T-helper 17 cell (primary cell): ENCODE data around the gene SRCAP. TPM values are rescaled to one million over a fixed set of nuclear protein-coding genes. Genes with fewer than 3 reads are reported as not detected.
"Not testable (repeated sequence)": the region's sequence is repeated elsewhere in the genome, so short reads cannot be mapped to it uniquely, and the experiment has no call there.

Experiments
- ATAC-seq: fragments of 150-1000 bp; cut with Tn5 transposase; 2 replicates; pipeline ENCODE4 v1.10.0; 2021; ENCODE audit warnings: mild to moderate bottlenecking, moderate library complexity
- DNase-seq, 3 donors: peaks; one replicate each; pipeline versions ENCODE4 v3.0.0 to v3.0.0-alpha.2; 2020 to 2021
- H3K9me3 ChIP-seq: one replicate; pipeline ENCODE4 v1.7.0; 2013; ENCODE audit warnings: low read length, mild to moderate bottlenecking; ENCODE audit not compliant: control insufficient read depth, poor library complexity, severe bottlenecking
- H3K27ac Mint-ChIP-seq: one replicate; pipeline ENCODE4 v1.8.0; 2022; ENCODE audit warnings: mild to moderate bottlenecking, moderate library complexity, mixed read lengths
- H3K27me3 Mint-ChIP-seq: one replicate; pipeline ENCODE4 v1.8.0; 2022; ENCODE audit warnings: mixed read lengths
- H3K36me3 Mint-ChIP-seq: one replicate; pipeline ENCODE4 v1.8.0; 2022; ENCODE audit warnings: low read depth, mixed read lengths
- H3K4me1 Mint-ChIP-seq: one replicate; pipeline ENCODE4 v1.8.0; 2022; ENCODE audit warnings: mild to moderate bottlenecking, mixed read lengths
- H3K4me3 Mint-ChIP-seq: one replicate; pipeline ENCODE4 v1.8.0; 2022; ENCODE audit warnings: mild to moderate bottlenecking, moderate library complexity, mixed read lengths
- total RNA-seq, 4 donors: library from RNA in 2 of 4; stranded (reverse) in 2 of 4; gene quantifications; one replicate each; pipeline ENCODE4 v1.2.3 and lab custom pipeline; 2022 to 2026

The SRCAP gene
- total RNA-seq, 2 donors from 2014 or later: 86.9 to 90.5 TPM

DNA sequence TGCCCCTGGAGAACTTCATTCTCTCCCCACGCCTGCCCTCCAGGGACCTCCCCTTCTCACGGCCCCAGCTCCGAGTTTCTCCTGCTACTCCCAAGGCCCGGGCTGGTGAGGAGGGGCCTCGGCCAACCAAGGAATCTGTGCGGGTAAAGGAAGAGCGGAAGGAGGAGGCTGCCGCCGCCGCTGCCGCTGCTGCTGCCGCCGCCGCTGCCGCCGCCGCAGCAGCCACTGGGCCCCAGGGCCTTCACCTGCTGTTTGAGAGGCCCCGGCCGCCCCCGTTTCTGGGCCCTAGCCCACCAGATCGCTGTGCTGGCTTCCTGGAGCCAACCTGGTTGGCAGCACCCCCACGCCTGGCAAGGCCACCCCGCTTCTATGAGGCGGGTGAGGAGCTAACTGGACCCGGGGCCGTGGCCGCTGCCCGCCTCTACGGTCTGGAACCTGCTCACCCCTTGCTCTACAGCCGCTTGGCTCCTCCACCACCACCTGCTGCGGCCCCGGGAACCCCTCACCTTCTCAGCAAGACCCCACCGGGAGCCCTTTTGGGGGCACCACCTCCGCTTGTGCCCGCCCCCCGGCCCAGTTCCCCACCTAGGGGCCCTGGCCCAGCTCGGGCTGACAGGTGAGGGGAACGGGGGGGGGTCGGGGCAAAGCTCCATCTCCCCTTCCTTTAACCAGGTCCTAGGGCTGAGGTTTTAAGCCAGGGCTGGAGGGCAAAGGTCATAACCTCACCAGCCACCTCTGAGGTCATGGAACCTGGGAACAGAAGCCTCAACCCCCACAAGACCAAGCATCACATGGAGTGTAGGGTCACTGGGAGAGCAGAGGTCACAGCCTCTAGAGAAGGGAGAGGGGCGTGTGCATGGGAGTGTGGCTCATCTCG is 29.7 kb upstream of the SRCAP start:
- Mint-ChIP-seq H3K36me3 (peaks cover 7% of the 10 kb centered on the region), H3K27ac (peak overlapping the region; percentile 34), H3K4me3 (no peak overlapping the region), H3K27me3 (no peaks in the 10 kb centered on the region), H3K4me1 (peaks cover 8% of the 10 kb centered on the region)
- no peak for DNase-seq
- H3K9me3 ChIP-seq: no peaks in the 10 kb centered on the region
- ATAC-seq: no peak

DNA sequence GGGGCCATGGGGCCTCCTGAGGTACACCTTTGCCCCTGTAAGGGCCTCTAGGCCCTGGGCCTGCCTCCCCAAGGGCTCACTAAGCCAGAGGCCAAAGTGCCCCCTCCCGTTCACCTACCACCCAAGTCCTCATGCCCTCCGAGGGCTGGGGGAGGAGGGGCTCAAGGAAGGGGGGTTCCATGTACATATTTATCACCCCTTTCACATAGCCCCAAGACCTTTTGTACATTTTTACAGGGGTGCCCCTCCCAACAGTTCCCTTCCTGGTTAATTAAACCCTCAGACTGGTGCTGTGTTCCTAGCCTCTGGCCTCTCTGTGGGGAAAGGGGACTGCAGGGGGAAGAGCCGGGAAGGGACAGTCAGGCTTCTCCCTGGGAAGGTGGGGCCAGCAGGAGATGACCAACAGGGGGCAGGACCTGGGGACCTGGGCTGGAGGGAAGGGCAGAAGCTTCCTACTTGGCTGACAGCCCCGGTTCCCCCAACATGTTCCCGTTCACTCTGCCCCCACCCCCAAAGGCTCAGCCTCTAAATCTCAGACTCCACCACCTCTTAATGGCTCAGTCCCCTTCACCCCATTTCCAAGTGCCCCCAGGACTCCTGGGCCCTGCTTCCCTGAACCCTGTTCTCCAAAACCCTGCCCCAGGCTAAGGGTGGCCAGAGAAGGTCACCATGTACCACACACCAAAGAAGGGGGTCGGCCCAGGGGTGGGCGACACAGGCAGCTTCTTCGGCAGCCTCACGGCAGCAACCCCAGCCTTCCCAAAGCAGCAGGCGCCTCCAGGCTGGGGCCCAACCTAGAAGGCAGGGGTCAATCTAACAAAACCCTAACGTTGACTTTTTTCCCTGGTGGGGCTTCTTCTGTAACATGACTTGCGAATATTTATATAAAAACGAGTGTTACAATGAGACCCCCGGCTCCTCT is 28.8 kb upstream of the SRCAP start:
- peak overlapping the region; percentile 34 for H3K27ac Mint-ChIP-seq
- H3K27me3 Mint-ChIP-seq: no peaks in the 10 kb centered on the region
- ATAC-seq (peak; percentile 5), DNase-seq (no peak)
- H3K4me3 Mint-ChIP-seq: no peak overlapping the region
- H3K9me3 ChIP-seq: no peaks in the 10 kb centered on the region
- peaks cover 7% of the 10 kb centered on the region for H3K36me3 Mint-ChIP-seq
- peaks cover 8% of the 10 kb centered on the region for H3K4me1 Mint-ChIP-seq

DNA sequence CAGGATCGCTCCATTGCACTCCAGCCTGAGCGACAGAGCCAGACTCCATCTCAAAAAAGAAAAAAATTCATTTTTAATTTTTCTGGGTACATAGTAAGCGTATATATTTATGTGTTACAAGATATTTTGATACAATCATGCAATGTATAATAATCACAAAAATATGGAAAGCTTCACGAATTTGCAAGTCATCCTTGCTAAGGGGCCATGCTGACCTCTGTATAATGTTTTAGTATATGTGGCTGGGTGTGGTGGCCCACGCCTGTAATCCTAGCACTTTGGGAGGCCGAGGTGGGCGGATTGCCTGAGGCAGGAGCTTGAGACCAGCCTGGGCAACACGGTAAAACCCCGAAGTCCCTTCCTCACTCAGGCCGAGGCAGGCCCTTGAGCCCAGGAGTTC is 23.8 kb upstream of the SRCAP start:
- ATAC-seq: no peak

DNA sequence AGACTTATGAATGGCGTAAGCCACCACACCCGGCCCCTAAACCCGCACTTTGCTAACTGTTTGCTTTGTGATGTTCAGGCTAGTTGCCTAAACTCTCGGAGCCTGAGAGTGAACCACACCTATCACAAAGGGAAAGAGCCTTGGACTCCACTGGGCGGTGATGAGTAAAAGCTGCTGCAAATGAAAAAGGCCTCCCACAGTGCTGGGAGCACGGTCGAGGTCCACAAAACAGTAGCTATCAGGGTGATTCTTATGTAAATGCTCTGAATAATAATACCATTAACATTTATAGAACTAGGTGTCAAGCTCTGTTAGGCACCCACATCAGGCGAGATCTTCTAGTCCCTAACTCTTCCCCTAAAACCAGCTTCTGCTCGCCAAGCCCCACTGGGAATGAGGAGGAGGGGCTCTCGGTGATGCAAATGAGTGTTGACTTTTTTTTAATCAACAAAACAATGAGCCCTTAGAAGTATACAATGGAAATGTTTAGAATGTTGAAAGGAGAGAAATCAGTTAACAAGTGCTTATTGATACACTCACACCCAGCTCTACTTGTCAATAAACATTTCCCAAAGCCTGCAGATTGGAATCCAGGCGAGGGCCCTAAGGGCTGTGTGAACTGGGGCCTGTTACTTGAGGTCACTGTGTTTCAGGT is 20.9 kb upstream of the SRCAP start:
- H3K4me3 Mint-ChIP-seq: no peak overlapping the region
- no peak for DNase-seq
- no peaks in the 10 kb centered on the region for H3K27me3 Mint-ChIP-seq
- ATAC-seq: no peak
- H3K9me3 ChIP-seq: no peaks in the 10 kb centered on the region
- no peaks in the 10 kb centered on the region for H3K36me3 Mint-ChIP-seq
- no peaks in the 10 kb centered on the region for H3K4me1 Mint-ChIP-seq
- H3K27ac Mint-ChIP-seq: peak overlapping the region; percentile 19

More for the DNA sequence above, 23.8 kb upstream of the SRCAP start:
- Mint-ChIP-seq H3K36me3 (no peaks in the 10 kb centered on the region), H3K27me3 (no peaks in the 10 kb centered on the region), H3K4me3 (no peak overlapping the region), H3K27ac (no peak overlapping the region), H3K4me1 (no peaks in the 10 kb centered on the region)
- DNase-seq: no peak
- H3K9me3 ChIP-seq: no peaks in the 10 kb centered on the region

DNA sequence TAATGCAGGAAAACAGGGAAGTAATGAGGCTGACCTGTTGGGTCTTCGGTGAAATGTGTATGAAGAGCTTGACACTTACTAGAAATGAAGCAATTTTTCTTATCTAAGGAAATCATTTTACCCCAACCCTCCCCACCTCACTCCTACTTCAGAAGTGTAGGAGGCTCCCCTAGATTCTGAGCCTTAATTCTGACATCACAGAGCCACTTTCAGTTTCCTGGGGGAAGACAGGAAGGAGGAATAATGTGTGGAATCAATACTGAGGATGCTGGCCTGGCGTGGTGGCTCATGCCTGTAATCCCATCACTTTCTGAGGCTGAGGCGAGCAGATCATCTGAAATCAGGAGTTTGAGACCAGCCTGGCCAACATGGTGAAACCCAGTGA is 20.4 kb upstream of the SRCAP start:
- H3K27ac Mint-ChIP-seq: no peak overlapping the region

DNA sequence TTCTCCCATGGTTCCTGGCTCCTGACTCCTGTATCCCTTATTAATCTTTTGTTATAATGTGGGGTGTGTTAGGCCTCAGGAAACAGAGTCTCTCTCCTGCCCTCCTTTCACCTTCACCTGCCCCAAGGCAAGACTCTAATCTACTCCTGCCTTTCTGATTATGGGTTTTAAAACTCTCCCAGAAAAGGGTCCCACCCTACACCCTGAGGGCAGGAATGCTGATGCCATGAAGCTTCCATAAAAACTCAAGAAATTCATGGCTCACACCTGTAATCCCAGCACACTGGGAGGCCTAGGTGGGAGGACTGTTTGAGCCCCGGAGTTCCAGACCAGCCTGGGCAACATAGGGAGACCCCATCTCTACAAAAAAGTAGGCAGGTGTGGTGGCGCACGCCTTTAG is 18.6 kb upstream of the SRCAP start:
- Mint-ChIP-seq H3K4me3 (no peak overlapping the region), H3K36me3 (no peaks in the 10 kb centered on the region), H3K27ac (no peak overlapping the region), H3K4me1 (no peaks in the 10 kb centered on the region), H3K27me3 (no peaks in the 10 kb centered on the region)
- DNase-seq (no peak), ATAC-seq (no peak)
- H3K9me3 ChIP-seq: no peaks in the 10 kb centered on the region

More for the DNA sequence above, 20.4 kb upstream of the SRCAP start:
- no peak for DNase-seq
- H3K27me3 Mint-ChIP-seq: no peaks in the 10 kb centered on the region
- ATAC-seq: no peak
- H3K9me3 ChIP-seq: no peaks in the 10 kb centered on the region
- no peaks in the 10 kb centered on the region for H3K36me3 Mint-ChIP-seq
- H3K4me3 Mint-ChIP-seq: no peak overlapping the region
- no peaks in the 10 kb centered on the region for H3K4me1 Mint-ChIP-seq

DNA sequence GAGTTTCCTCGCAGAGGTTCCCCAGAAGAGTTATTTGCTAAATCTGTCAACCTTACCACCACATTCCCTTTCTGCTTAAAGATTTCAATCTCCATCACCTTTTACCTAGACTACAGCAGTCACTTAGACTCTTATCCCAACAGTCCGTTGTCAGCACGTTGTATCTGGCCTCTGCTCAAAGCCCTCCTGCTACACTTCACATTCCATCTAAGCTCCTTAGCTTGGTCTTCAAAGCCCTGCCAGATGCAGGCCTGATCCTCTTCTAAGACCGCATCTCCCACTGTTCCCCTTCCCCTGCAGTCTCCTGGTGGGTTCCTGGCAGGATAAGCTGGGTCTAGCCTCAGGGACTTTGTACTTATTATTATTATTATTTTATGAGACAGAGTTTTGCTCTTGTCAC is 10.3 kb upstream of the SRCAP start:
- ATAC-seq: no peak
- no peaks in the 10 kb centered on the region for H3K9me3 ChIP-seq
- peaks cover 12% of the 10 kb centered on the region for H3K4me1 Mint-ChIP-seq
- no peaks in the 10 kb centered on the region for H3K27me3 Mint-ChIP-seq
- no peak overlapping the region for H3K4me3 Mint-ChIP-seq
- DNase-seq: no peak
- H3K27ac Mint-ChIP-seq: no peak overlapping the region
- no peaks in the 10 kb centered on the region for H3K36me3 Mint-ChIP-seq

DNA sequence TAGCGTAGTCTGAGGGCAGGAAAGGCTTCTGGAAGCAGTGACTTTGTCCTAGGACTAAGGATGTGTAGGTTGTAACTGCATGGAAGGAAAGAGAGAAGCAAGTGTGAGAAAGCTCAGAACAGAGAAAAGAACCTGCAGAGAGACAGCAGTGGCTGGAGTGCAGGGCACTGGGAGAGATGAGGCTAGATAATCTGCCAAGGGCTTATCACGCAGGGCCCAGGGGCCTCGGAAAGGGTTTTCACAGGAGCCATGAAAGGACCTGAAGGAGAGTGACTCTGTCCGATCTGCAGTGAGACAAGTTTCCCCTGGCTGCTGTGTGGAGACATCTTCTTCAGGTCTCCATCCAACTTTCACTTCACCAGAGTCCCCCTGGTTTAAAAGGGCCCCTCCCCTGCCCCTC is 7.1 kb upstream of the SRCAP start:
- ATAC-seq: no peak
- Mint-ChIP-seq H3K27ac (no peak overlapping the region), H3K4me3 (no peak overlapping the region), H3K36me3 (no peaks in the 10 kb centered on the region), H3K27me3 (no peaks in the 10 kb centered on the region), H3K4me1 (peaks cover 18% of the 10 kb centered on the region)
- DNase-seq: no peak
- H3K9me3 ChIP-seq: no peaks in the 10 kb centered on the region

DNA sequence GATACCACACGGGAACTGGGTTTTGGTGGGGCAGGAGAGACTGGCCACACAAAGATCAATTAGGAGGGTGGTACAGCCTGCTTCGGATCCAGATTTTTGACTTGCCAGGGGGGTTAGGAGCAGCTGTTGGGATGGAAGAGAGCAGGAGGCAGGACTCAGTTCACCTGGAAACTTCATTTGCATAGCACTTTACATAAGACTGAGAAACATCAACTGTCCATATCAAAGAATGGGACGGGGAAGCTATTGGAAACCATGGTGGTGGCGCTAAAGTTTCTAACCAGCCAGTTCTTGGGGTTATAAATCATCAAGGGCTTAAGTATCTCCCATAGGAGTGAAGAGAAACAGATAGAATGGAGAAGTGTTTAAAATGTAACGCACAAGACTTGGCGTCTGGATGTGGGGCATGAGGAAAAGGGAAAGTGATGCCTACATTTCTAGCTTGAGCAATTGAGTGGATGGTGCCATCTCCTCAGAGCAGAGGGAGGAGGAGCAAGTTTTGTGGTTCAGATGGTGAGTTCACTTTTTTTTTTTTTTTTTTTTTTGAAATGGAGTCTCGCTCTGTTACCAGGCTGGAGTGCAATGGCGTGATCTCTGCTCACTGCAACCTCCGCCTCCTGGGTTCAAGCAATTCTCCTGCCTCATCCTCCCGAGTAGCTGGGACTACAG is 6.4 kb upstream of the SRCAP start:
- no peak overlapping the region for H3K27ac Mint-ChIP-seq
- no peak overlapping the region for H3K4me3 Mint-ChIP-seq
- H3K27me3 Mint-ChIP-seq: no peaks in the 10 kb centered on the region
- ATAC-seq (no peak), DNase-seq (no peak)
- no peaks in the 10 kb centered on the region for H3K36me3 Mint-ChIP-seq
- H3K4me1 Mint-ChIP-seq: peaks cover 22% of the 10 kb centered on the region
- no peaks in the 10 kb centered on the region for H3K9me3 ChIP-seq

DNA sequence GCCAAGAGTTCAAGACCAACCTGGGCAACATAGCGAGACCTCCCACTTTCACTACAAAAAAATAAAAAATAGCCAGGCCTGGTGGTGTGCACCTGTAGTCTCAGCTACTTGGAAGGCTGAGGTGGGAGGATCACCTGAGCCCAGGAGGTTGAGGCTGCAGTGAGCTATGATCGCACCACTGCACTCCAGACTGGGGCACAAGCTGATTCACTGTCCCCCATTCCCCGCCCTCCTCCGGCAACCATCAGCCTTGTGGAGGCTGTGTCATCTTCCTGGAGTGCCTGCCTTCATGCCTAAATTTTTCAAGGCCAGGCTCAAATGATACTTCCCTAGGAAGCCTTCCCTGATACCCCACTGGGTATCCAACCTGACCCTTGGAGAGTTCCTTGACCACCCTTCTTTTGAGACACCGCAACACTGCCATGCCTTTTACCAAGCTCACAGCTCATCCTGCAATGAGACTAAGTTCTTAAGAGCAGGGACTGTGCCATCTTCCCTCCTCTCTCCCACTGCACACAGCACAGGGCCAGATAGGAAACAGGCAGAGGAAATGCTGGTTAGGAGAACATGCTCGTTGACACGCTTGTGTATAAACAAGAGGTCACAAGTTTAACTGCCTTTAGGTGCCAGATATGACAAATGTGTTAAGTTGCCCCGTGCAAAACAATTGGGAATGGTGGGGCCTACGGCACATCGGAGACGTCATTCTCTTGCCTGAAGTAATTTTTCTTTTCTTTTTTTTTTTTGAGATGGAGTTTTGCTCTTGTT is 3.9 kb upstream of the SRCAP start:
- peaks cover 33% of the 10 kb centered on the region for H3K4me1 Mint-ChIP-seq
- H3K4me3 Mint-ChIP-seq: no peak overlapping the region
- H3K27ac Mint-ChIP-seq: no peak overlapping the region
- ATAC-seq: no peak
- no peaks in the 10 kb centered on the region for H3K36me3 Mint-ChIP-seq
- no peaks in the 10 kb centered on the region for H3K9me3 ChIP-seq
- no peaks in the 10 kb centered on the region for H3K27me3 Mint-ChIP-seq
- DNase-seq: no peak

DNA sequence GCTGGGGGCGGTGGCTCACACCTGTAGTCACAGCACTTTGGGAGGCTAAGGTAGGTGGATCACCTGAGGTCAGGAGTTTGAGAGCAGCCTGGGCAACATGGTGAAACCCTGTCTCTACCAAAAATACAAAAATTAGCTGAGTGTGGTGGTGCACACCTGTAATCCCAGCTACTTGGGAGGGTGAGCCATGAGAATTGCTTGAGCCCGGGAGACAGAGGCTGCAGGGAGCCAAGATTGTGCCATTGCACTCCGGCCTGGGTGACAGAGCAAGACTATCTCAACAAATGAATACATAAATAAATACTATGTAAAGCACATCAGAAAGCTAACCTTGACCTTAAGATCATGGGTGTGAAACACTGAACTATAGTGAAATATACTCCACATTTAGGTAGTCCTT is 2.3 kb upstream of the SRCAP start:
- DNase-seq, H3K9me3 ChIP-seq, H3K27ac Mint-ChIP-seq, H3K4me3 Mint-ChIP-seq, H3K27me3 Mint-ChIP-seq, H3K36me3 Mint-ChIP-seq, ATAC-seq: not testable (repeated sequence)
- peaks cover 36% of the 10 kb centered on the region for H3K4me1 Mint-ChIP-seq
